HepG2 (cell line): ENCODE measurements around the gene C2CD4A. TPM values are rescaled to one million over a fixed set of nuclear protein-coding genes. Genes with fewer than 3 reads are reported as not detected.

ENCODE experiments used
- ATF2 ChIP-seq: sonication (generic); formaldehyde crosslinking; IDR thresholded peaks from 2 replicates; pipeline ENCODE4 v1.4.0; 2020; ENCODE audit warnings: missing genetic modification reagents
- FOXP1 ChIP-seq, 2 experiments: fragments of 450-650 bp in 1 of 2; IDR thresholded peaks; 2 replicates each; pipeline ENCODE4 v1.6.1; 2017 to 2018; ENCODE audit warnings: antibody characterized with exemption in 1 of 2
- KLF11 ChIP-seq: IDR thresholded peaks from 2 replicates; pipeline ENCODE4 v1.6.1; 2016; ENCODE audit warnings: missing compliant biosample characterization
- MAZ ChIP-seq, 2 experiments: sonication (generic) in 1 of 2; formaldehyde crosslinking in 1 of 2; IDR thresholded peaks; 2 replicates each; pipeline versions ENCODE4 v1.5.0 to v1.6.1; 2012 to 2020; ENCODE audit warnings: low read depth in 2 of 2, mild to moderate bottlenecking in 2 of 2, borderline replicate concordance in 1 of 2, improper control_type of control experiment in 1 of 2, low read length in 1 of 2, missing genetic modification reagents in 1 of 2, moderate library complexity in 1 of 2
- NCOA2 ChIP-seq: sonication (generic); formaldehyde crosslinking; IDR thresholded peaks from 2 replicates; pipeline ENCODE4 v1.8.0; 2022; ENCODE audit warnings: inconsistent platforms
- PCBP1 ChIP-seq: fragments of 200-400 bp; formaldehyde crosslinking; IDR thresholded peaks from 2 replicates; pipeline ENCODE4 v1.6.1; 2017; ENCODE audit warnings: mild to moderate bottlenecking, low read depth, low read length, borderline replicate concordance
- RFXAP ChIP-seq: sonication (generic); formaldehyde crosslinking; IDR thresholded peaks from 2 replicates; pipeline ENCODE4 v1.4.0; 2020; ENCODE audit warnings: missing genetic modification reagents, borderline replicate concordance
- SIN3B ChIP-seq: fragments of 150-350 bp; IDR thresholded peaks from 2 replicates; pipeline ENCODE4 v1.6.1; 2014; ENCODE audit warnings: low read length
- SRSF4 ChIP-seq: fragments of 200-400 bp; formaldehyde crosslinking; IDR thresholded peaks from one replicate; pipeline ENCODE4 v1.6.1; 2018; ENCODE audit warnings: mild to moderate bottlenecking, low read depth, low read length, moderate library complexity; ENCODE audit not compliant: poor library complexity, severe bottlenecking
- TERF1 ChIP-seq: sonication (generic); formaldehyde crosslinking; IDR thresholded peaks from 2 replicates; pipeline ENCODE4 v1.8.0; 2022; ENCODE audit warnings: mild to moderate bottlenecking, missing genetic modification reagents, moderate library complexity
- TFE3 ChIP-seq: IDR thresholded peaks from 2 replicates; pipeline ENCODE4 v1.6.1; 2016
- TRIM22 ChIP-seq: fragments of 450-650 bp; IDR thresholded peaks from 2 replicates; pipeline ENCODE4 v1.6.1; 2017
- ZC3H4 ChIP-seq: sonication (generic); formaldehyde crosslinking; IDR thresholded peaks from 2 replicates; pipeline ENCODE4 v1.4.0; 2020; ENCODE audit warnings: missing genetic modification reagents, borderline replicate concordance
- ZNF180 ChIP-seq: sonication (generic); formaldehyde crosslinking; IDR thresholded peaks from 2 replicates; pipeline ENCODE4 v1.4.0; 2020; ENCODE audit warnings: low read depth, missing genetic modification reagents, borderline replicate concordance
- ZNF878 ChIP-seq: sonication (generic); formaldehyde crosslinking; IDR thresholded peaks from 2 replicates; pipeline ENCODE4 v1.8.1; 2023; ENCODE audit warnings: mild to moderate bottlenecking, missing genetic modification reagents, moderate library complexity
- polyA plus RNA-seq, 8 experiments: library from polyadenylated mRNA; depleted of rRNA in 3 of 8; stranded (reverse) in 7 of 8; unstranded in 1 of 8; fragments of >200 nt; fragmentation: Illumina TruSeq in 4 of 8; extraction: Trizol in 4 of 8; gene quantifications; 2 replicates each; pipeline versions ENCODE4 v1.2.1 to v1.2.3, GENCODE V29; 2011 to 2016; ENCODE audit warnings: low read depth in 4 of 8, missing spikeins in 1 of 8, mixed read lengths in 1 of 8; ENCODE audit not compliant: insufficient read depth in 1 of 8
- total RNA-seq, 5 experiments: library from RNA; depleted of rRNA; stranded (reverse); fragments of >200 nt; fragmentation: Illumina TruSeq; extraction: Trizol; gene quantifications; 2 replicates each; pipeline ENCODE4 v1.2.3, GENCODE V29; 2016; ENCODE audit warnings: low read depth in 1 of 5
- TF ChIP-seq, protein P1 (sequence below), 2 experiments: IDR thresholded peaks; 2 replicates each; pipeline ENCODE4 v1.6.1; 2011 to 2012; ENCODE audit warnings: low read length in 2 of 2, borderline replicate concordance in 1 of 2, low read depth in 1 of 2, mild to moderate bottlenecking in 1 of 2, moderate library complexity in 1 of 2
- TF ChIP-seq, protein P2 (sequence below): sonication (generic); formaldehyde crosslinking; IDR thresholded peaks from 2 replicates; pipeline ENCODE4 v1.5.1; 2020; ENCODE audit warnings: missing genetic modification reagents, mild to moderate bottlenecking, borderline replicate concordance

Gene C2CD4A
- total and polyA plus RNA-seq, 2 of the 13 experiments (the other 11 are each of a cell fraction or from before 2014, with no cell fraction given), result 0.20 TPM; not detected in 1

GRCh38 chr15:62066663-62067447 is at the start of gene C2CD4A (continued):
- TF ChIP-seq ZC3H4 (no peak), MAZ (IDR thresholded peaks at IDR 0.05; ENCODE audit: borderline replicate concordance, low read depth, low read length) (no peak), MAZ (CRISPR knock-in tag; IDR thresholded peaks at IDR 0.05; ENCODE audit: low read depth) (0 out of 2 replicates have a peak, but pooled peaks have one; percentile 36), TFE3 (CRISPR knock-in tag) (peak; percentile 58), SRSF4 (no peak), ZNF180 (CRISPR knock-in tag) (no peak), SIN3B (peak; percentile 84), FOXP1 (IDR thresholded peaks at IDR 0.05) (no peak), FOXP1 (CRISPR knock-in tag; IDR thresholded peaks at IDR 0.05) (no peak), ZNF878 (CRISPR knock-in tag) (peak; percentile 94), NCOA2 (CRISPR knock-in tag) (peak; percentile 36; the same call in 1 of the 2 replicates), PCBP1 (no peak), KLF11 (CRISPR knock-in tag) (0 out of 2 replicates have a peak, but pooled peaks have one; percentile 44), TERF1 (CRISPR knock-in tag) (no peak), TRIM22 (no peak), ATF2 (CRISPR knock-in tag) (peak; percentile 74; the same call in 1 of the 2 replicates), RFXAP (CRISPR knock-in tag) (no peak)
- TF ChIP-seq, protein P1, sequence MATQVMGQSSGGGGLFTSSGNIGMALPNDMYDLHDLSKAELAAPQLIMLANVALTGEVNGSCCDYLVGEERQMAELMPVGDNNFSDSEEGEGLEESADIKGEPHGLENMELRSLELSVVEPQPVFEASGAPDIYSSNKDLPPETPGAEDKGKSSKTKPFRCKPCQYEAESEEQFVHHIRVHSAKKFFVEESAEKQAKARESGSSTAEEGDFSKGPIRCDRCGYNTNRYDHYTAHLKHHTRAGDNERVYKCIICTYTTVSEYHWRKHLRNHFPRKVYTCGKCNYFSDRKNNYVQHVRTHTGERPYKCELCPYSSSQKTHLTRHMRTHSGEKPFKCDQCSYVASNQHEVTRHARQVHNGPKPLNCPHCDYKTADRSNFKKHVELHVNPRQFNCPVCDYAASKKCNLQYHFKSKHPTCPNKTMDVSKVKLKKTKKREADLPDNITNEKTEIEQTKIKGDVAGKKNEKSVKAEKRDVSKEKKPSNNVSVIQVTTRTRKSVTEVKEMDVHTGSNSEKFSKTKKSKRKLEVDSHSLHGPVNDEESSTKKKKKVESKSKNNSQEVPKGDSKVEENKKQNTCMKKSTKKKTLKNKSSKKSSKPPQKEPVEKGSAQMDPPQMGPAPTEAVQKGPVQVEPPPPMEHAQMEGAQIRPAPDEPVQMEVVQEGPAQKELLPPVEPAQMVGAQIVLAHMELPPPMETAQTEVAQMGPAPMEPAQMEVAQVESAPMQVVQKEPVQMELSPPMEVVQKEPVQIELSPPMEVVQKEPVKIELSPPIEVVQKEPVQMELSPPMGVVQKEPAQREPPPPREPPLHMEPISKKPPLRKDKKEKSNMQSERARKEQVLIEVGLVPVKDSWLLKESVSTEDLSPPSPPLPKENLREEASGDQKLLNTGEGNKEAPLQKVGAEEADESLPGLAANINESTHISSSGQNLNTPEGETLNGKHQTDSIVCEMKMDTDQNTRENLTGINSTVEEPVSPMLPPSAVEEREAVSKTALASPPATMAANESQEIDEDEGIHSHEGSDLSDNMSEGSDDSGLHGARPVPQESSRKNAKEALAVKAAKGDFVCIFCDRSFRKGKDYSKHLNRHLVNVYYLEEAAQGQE (IDR thresholded peaks at IDR 0.05; ENCODE audit: borderline replicate concordance in 1 of 2, low read depth in 1 of 2, low read length in 2 of 2), result peak; percentile 36 to 88
- TF ChIP-seq, protein P2, sequence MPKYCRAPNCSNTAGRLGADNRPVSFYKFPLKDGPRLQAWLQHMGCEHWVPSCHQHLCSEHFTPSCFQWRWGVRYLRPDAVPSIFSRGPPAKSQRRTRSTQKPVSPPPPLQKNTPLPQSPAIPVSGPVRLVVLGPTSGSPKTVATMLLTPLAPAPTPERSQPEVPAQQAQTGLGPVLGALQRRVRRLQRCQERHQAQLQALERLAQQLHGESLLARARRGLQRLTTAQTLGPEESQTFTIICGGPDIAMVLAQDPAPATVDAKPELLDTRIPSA (CRISPR knock-in tag), result no peak
